Renal cortex interstitium (tissue), 11 donors: ENCODE data around the gene FGB. TPM values are rescaled to one million over a fixed set of nuclear protein-coding genes. Genes with fewer than 3 reads are reported as not detected.

Experiments
- DNase-seq, 11 donors: peaks; one replicate each; pipeline ENCODE4 v3.0.0-alpha.2; 2013; ENCODE audit warnings: low read depth in 9 of 11, low spot score in 4 of 11; ENCODE audit errors: extremely low read depth in 1 of 11
- polyA plus RNA-seq, 3 donors: library from polyadenylated mRNA; unstranded; fragments of 120-200 nt; gene quantifications; one replicate each; pipeline ENCODE4 v1.2.1, GENCODE V29; 2013; ENCODE audit not compliant: insufficient read length in 3 of 3

The FGB gene
- polyA plus RNA-seq, 3 donors: 5.6 to 191 (median 9.9) TPM

GRCh38 chr4:154611833-154612232 is 49.0 kb downstream of the FGB start:
- DNase-seq: no peak

- DNase-seq: no peak
These were observed 49.9 kb downstream of the FGB start, which contains the start of gene FGG for GRCh38 chr4:154612472-154613414. FGG (minus strand) TSS chr4:154612656; CDS start chr4:154612609, 47 bp downstream.

GRCh38 chr4:154614306-154614705 is 51.5 kb downstream of the FGB start:
- DNase-seq: no peak

- DNase-seq: no peak
These were observed 52.4 kb downstream of the FGB start for GRCh38 chr4:154615211-154615610.

GRCh38 chr4:154616287-154616686 is 53.5 kb downstream of the FGB start:
- DNase-seq: no peak

- no peak for DNase-seq
These were observed 53.9 kb downstream of the FGB start for GRCh38 chr4:154616731-154617130.

- DNase-seq: no peak
These were observed 55.1 kb downstream of the FGB start for GRCh38 chr4:154617820-154618317.

- DNase-seq: peak in 4 of 11 donors; percentile 8 to 35 (median 29)
These were observed 56.0 kb downstream of the FGB start for GRCh38 chr4:154618708-154619315.

GRCh38 chr4:154620111-154620510 is 57.3 kb downstream of the FGB start:
- DNase-seq: no peak

Other genes starting within 250 kb of the FGB start
- gene DCHS2, start 71.2 kb upstream of the FGB start, polyA plus RNA-seq: 1 to 10 TPM; 6.6 to 8.3 (median 7.3) TPM
- gene PLRG1, start 12.6 kb upstream of the FGB start, polyA plus RNA-seq: 100 to 1,000 TPM; 102 to 117 (median 106) TPM
- 1 to 10 TPM in 1 of 3 donors, under 1 TPM in 1, not detected in 1; 0.03 to 2.0 TPM for gene FGA, start 27.7 kb downstream of the FGB start, polyA plus RNA-seq
- under 1 TPM in 1 of 3 donors, not detected in 2; 0.93 TPM for gene FGG, start 49.6 kb downstream of the FGB start, polyA plus RNA-seq
- 1 to 10 TPM in 1 of 3 donors, under 1 TPM in 2; 0.69 to 1.4 (median 0.77) TPM for gene LRAT, start 181.0 kb downstream of the FGB start, polyA plus RNA-seq
- gene RBM46, start 218.3 kb downstream of the FGB start, polyA plus RNA-seq: not detected